Activated CD8-positive, alpha-beta memory T cell treated with anti-CD3 and anti-CD28 coated beads, Interleukin-2, amount 10 ng/mL, durations not matched to agents 7 days and 5 days (primary cell): ENCODE data around the gene VWA5B1. TPM values are rescaled to one million over a fixed set of nuclear protein-coding genes. Genes with fewer than 3 reads are reported as not detected.

Experiments used
- total RNA-seq, 2 experiments: library from RNA; stranded (reverse); gene quantifications; one replicate each; pipeline ENCODE4 v1.2.3, GENCODE V29; 2021

VWA5B1 gene
- total RNA-seq, 2 experiments from 2014 or later, result not detected

Other genes starting within 250 kb of the VWA5B1 start
- gene PLA2G5, start 220.7 kb upstream of the VWA5B1 start, total RNA-seq, result not detected
- not detected for gene PLA2G2D, start 171.3 kb upstream of the VWA5B1 start, total RNA-seq
- not detected for gene PLA2G2F, start 151.6 kb upstream of the VWA5B1 start, total RNA-seq
- 1 to 10 TPM in 1 of 2 experiments, under 1 TPM in 1; 0.23 to 1.1 TPM for gene UBXN10, start 104.8 kb upstream of the VWA5B1 start, total RNA-seq
- gene PLA2G2C, start 104.4 kb upstream of the VWA5B1 start, total RNA-seq, result not detected
- gene CAMK2N1, start 195.3 kb downstream of the VWA5B1 start, total RNA-seq, result under 1 TPM; 0.47 to 0.82 TPM
- gene MUL1, start 217.3 kb downstream of the VWA5B1 start, total RNA-seq, result 10 to 100 TPM; 14.9 to 19.5 TPM